ENCODE measurements around the gene GPLD1. TPM values are rescaled to one million over a fixed set of nuclear protein-coding genes. Genes with fewer than 3 reads are reported as not detected.
"Not testable (repeated sequence)": the region's sequence is repeated elsewhere in the genome, so short reads cannot be mapped to it uniquely, and the experiment has no call there.

GPLD1 gene
- total RNA-seq, 1 donor from 2014 or later: 53.1 TPM

DNA sequence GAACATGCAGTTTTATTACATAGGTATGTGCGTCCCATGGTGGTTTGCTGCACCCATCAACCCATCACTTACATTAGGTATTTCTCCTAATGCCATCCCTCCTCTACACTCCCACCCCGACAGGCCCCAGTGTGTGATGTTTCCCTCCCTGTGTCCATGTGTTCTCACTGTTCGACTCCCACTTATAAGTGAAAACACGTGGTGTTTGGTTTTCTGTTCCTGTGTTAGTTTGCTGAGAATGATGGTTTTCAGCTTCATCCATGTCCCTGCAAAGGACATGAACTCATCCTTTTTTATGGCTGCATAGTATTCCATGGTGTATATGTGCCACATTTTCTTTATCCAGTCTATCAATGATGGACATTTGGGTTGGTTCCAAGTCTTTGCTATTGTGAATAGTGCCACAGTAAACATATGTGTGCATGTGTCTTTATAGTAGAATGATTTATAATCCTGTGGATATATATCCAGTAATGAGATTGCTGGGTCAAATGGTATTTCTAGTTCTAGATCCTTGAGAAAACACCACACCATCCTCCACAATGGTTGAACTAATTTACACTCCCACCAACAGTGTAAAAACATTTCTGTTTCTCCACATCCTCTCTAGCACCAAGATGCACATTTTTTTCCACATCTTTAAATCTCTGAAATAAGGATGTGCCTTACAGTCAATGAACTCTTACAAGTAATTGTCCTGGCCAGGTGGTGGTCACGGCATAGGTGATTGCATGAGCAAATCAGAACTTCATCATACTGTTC is 104.8 kb downstream of the GPLD1 start:
- not testable (repeated sequence) for ATAC-seq; DNase-seq (ENCODE audit: low spot score)

- not testable (repeated sequence) for ATAC-seq; DNase-seq (ENCODE audit: low spot score)
These were observed 106.4 kb downstream of the GPLD1 start for GRCh38 chr6:24382891-24383494.

DNA sequence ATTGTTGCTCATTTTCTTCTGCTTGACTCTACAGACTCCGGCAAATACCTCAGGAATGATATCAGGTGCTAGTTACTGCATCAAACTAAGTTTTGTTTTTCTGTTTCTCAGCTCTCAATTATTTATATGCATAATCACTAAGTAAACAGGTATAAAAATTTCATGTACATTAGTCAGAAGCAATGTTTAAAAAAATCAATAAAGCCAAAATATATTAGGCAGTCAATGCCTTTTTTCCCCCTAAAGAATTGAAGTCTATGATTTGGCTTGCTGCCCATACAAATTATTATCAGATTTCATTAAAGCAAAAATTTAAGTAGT is 107.2 kb downstream of the GPLD1 start:
- DNase-seq (ENCODE audit: low spot score): no peak
- ATAC-seq: no peak

GRCh38 chr6:24381476-24382219 is 107.7 kb downstream of the GPLD1 start:
- DNase-seq (ENCODE audit: low spot score) (no peak), ATAC-seq (no peak)

DNA sequence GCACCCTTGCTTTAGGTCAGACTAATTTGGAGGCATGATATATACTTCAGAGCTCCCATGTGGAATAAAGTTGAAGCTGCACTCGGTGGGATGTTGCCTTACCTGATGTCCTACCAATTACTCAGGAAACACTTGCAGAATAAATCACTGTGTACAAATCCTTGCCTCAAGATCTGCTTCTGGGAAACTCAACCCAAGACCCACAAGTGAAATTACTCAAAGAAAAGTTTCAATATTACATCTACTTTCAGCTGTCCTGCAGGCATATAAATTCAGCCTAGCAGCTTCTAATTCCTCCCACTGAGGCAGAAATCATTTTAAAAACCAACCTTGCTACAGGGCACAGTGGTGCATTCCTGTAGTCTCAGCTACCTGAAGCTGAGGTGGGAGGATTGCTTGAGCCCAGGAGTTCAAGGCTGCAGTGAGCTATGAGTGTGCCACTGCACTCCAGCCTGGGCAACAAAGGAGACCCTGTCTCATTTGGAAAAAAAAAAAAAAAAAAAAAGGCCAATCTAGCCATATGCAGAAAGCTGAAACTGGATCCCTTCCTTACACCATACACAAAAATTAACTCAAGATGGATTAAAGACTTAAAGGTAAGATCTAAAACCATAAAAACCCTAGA is 110.8 kb downstream of the GPLD1 start:
- DNase-seq (ENCODE audit: low spot score) (no peak), ATAC-seq (no peak)

Other genes starting within 250 kb of the GPLD1 start
- gene DCDC2, start 131.5 kb downstream of the GPLD1 start, total RNA-seq: 1.4 TPM
- 12.7 TPM for gene MRS2, start 86.6 kb downstream of the GPLD1 start, total RNA-seq
- gene ALDH5A1, start 5.4 kb upstream of the GPLD1 start, total RNA-seq: 62.2 TPM
- gene KIAA0319, start 156.6 kb upstream of the GPLD1 start, total RNA-seq: not detected
- 21.8 TPM for gene TDP2, start 177.3 kb upstream of the GPLD1 start, total RNA-seq
- 43.4 TPM for gene ACOT13, start 177.5 kb upstream of the GPLD1 start, total RNA-seq
- 44.8 TPM for gene C6orf62, start 229.6 kb upstream of the GPLD1 start, total RNA-seq

All from left lobe of liver (tissue), 2 donors.